Neuronal stem cell (in vitro differentiated cells): ENCODE data around the gene VAMP8.
A peak's percentile ranks its signal among the peaks of the same experiment; 100 is the strongest.

ENCODE experiments used
- DNase-seq: peaks from one replicate; pipeline ENCODE4 v3.0.0-alpha.2; 2013; ENCODE audit warnings: low spot score
- H2AFZ ChIP-seq: one replicate; pipeline ENCODE4 v1.6.1; 2013; ENCODE audit warnings: mild to moderate bottlenecking, low read length, inconsistent platforms
- H2AK5ac ChIP-seq: 2 replicates; pipeline ENCODE4 v1.6.1; 2013; ENCODE audit warnings: low read depth, mild to moderate bottlenecking, inconsistent platforms, low read length, moderate library complexity, mixed read lengths
- H2BK120ac ChIP-seq: 2 replicates; pipeline ENCODE4 v1.6.1; 2013; ENCODE audit warnings: low read depth, mild to moderate bottlenecking, inconsistent platforms, low read length, moderate library complexity, mixed read lengths
- H2BK12ac ChIP-seq: one replicate; pipeline ENCODE4 v1.6.1; 2013; ENCODE audit warnings: low read length, inconsistent platforms
- H2BK15ac ChIP-seq: 2 replicates; pipeline ENCODE4 v1.6.1; 2013; ENCODE audit warnings: mild to moderate bottlenecking, low read length, inconsistent platforms, mixed read lengths
- H2BK5ac ChIP-seq: one replicate; pipeline ENCODE4 v1.6.1; 2013; ENCODE audit warnings: inconsistent platforms, mild to moderate bottlenecking, low read length, moderate library complexity
- H3K14ac ChIP-seq: one replicate; pipeline ENCODE4 v1.6.1; 2013; ENCODE audit warnings: low read length, inconsistent platforms
- H3K18ac ChIP-seq: 2 replicates; pipeline ENCODE4 v1.6.1; 2013; ENCODE audit warnings: low read length, inconsistent platforms
- H3K23ac ChIP-seq: 2 replicates; pipeline ENCODE4 v1.6.1; 2013; ENCODE audit warnings: low read depth, mild to moderate bottlenecking, mixed read lengths, low read length, inconsistent platforms; ENCODE audit not compliant: poor library complexity
- H3K27ac ChIP-seq: replicated peaks from 3 replicates; pipeline ENCODE4 v1.5.1; 2013; ENCODE audit warnings: low read length, inconsistent platforms
- H3K27me3 ChIP-seq, 3 experiments: 2 replicates each; pipeline ENCODE4 v1.6.1; 2013; ENCODE audit warnings: low read length in 3 of 3, mild to moderate bottlenecking in 2 of 3, inconsistent platforms in 1 of 3, low read depth in 1 of 3, mixed read lengths in 1 of 3, moderate library complexity in 1 of 3; ENCODE audit not compliant: control insufficient read depth in 3 of 3, insufficient read depth in 3 of 3
- H3K36me3 ChIP-seq, 2 donors: replicated peaks in 1 of 2; 2 replicates each; pipeline ENCODE4 v1.6.1; 2013; ENCODE audit warnings: low read length in 2 of 2; ENCODE audit not compliant: control insufficient read depth in 2 of 2, insufficient read depth in 2 of 2
- H3K4ac ChIP-seq: 2 replicates; pipeline ENCODE4 v1.6.1; 2013; ENCODE audit warnings: inconsistent platforms, mild to moderate bottlenecking, low read length, moderate library complexity
- H3K4me1 ChIP-seq, 2 donors: 1 replicate in 1 of 2; 2 replicates in 1 of 2; pipeline ENCODE4 v1.6.1; 2013; ENCODE audit warnings: low read length in 2 of 2, low read depth in 1 of 2; ENCODE audit not compliant: control insufficient read depth in 2 of 2, insufficient read depth in 1 of 2
- H3K4me2 ChIP-seq: one replicate; pipeline ENCODE4 v1.6.1; 2013; ENCODE audit warnings: mild to moderate bottlenecking, low read length, inconsistent platforms; ENCODE audit not compliant: insufficient read depth, poor library complexity, severe bottlenecking
- H3K4me3 ChIP-seq, 2 donors: 2 replicates each; pipeline ENCODE4 v1.5.1; 2013; ENCODE audit warnings: low read length in 2 of 2, mild to moderate bottlenecking in 2 of 2, inconsistent platforms in 1 of 2, moderate library complexity in 1 of 2
- H3K79me1 ChIP-seq: one replicate; pipeline ENCODE4 v1.6.1; 2013; ENCODE audit warnings: low read depth, mild to moderate bottlenecking, inconsistent platforms, low read length, moderate library complexity
- H3K9ac ChIP-seq: one replicate; pipeline ENCODE4 v1.6.1; 2013; ENCODE audit warnings: mild to moderate bottlenecking, low read depth, low read length, inconsistent platforms; ENCODE audit not compliant: poor library complexity
- H3K9me3 ChIP-seq, 2 donors: replicated peaks in 1 of 2; 2 replicates each; pipeline versions ENCODE3 to v1.6.1; 2013; ENCODE audit warnings: low read length in 2 of 2, mild to moderate bottlenecking in 2 of 2, inconsistent platforms in 1 of 2, low read depth in 1 of 2, mixed read lengths in 1 of 2, moderate library complexity in 1 of 2; ENCODE audit not compliant: control insufficient read depth in 2 of 2, insufficient read depth in 1 of 2
- H4K8ac ChIP-seq: one replicate; pipeline ENCODE4 v1.6.1; 2013; ENCODE audit warnings: low read depth, mild to moderate bottlenecking, inconsistent platforms, low read length, moderate library complexity
- H4K91ac ChIP-seq: one replicate; pipeline ENCODE4 v1.6.1; 2013; ENCODE audit warnings: low read length, low read depth, mild to moderate bottlenecking, inconsistent platforms; ENCODE audit not compliant: poor library complexity
- WGBS, 2 donors: extraction: QIAGEN DNeasy Blood & Tissue Kit; methylation state at CpG; one replicate each; pipeline ENCODE4 v1.1.7; 2013; ENCODE audit warnings: missing lambda C conversion rate in 2 of 2, mixed read lengths in 1 of 2; ENCODE audit not compliant: insufficient read length in 2 of 2, insufficient replicate concordance in 1 of 2; ENCODE audit errors: extremely low coverage in 2 of 2; 5-methylcytosine and 5-hydroxymethylcytosine counted together

VAMP8 gene

DNA sequence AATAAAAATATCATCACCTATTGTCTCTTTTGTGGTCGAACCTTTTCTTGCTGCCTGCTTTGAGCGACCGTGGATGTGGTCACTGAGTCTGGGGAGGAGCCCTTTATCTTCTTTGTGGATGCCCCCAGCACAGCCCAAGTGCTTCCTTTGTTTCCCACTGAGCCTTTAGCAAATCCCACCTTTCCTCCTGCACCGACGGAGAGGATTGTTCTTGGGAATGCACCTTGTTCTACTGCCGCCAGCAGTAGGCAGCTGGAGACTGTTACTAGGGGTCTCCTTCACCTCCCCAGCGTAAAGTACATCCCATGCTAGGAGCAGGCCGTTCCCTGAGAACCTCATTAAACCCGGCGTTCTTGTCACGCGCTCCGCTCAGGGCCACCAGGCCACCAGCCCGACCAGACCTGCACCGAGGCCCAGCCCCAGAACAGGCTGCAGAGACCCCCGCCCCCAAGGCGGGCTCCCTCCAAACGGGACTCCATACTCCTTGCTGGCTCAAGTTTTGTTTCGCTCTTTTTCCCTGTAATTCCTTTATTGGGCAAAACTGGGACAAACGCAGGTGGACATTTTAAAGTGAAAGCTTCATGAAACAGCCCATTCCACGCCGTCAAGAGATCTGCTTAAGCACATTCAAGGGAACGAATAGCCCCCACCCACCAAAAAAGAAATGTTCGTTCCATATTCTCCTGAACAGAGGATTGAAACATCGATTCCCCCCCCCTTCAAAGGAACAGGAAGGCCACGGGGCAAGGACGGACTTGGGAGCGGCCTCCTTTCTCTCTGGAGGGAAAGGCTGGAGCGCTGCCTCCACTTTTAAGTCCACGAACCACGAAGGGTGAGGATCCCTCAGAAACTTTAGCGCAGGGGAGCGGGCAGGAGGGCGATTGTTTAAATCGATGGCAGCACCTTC lies 39.5 kb upstream of the VAMP8 start:
- Histone ChIP-seq H3K9ac (peak overlapping the region; percentile 80), H3K36me3 (peaks cover 15 to 34% of the 10 kb centered on the region in 2 donors), H3K4me2 (peak overlapping the region; percentile 97), H4K91ac (peak overlapping the region; percentile 95), H3K27me3 (no peaks in the 10 kb centered on the region), H3K18ac (peak overlapping the region; percentile 99), H3K23ac (peak overlapping the region; percentile 100), H2BK15ac (peak overlapping the region; percentile 93), H3K4me3 (peak overlapping the region; percentile 86 to 98), H3K4ac (peak overlapping the region; percentile 69), H3K4me1 (peaks cover 10 to 17% of the 10 kb centered on the region in 2 donors), H2BK12ac (peak overlapping the region; percentile 82), H3K9me3 (no peaks in the 10 kb centered on the region), H4K8ac (no peak overlapping the region), H2AFZ (peak overlapping the region; percentile 98), H3K14ac (peak overlapping the region; percentile 84), H3K79me1 (peaks cover 2% of the 10 kb centered on the region), H2BK120ac (peak overlapping the region; percentile 98), H2BK5ac (peak overlapping the region; percentile 99), H3K27ac (peak overlapping the region; percentile 100), H2AK5ac (peak overlapping the region; percentile 64)
- WGBS, 2 donors = no CpG with 5 or more reads among the region's 35 CpGs
- peak; percentile 51 for DNase-seq

DNA sequence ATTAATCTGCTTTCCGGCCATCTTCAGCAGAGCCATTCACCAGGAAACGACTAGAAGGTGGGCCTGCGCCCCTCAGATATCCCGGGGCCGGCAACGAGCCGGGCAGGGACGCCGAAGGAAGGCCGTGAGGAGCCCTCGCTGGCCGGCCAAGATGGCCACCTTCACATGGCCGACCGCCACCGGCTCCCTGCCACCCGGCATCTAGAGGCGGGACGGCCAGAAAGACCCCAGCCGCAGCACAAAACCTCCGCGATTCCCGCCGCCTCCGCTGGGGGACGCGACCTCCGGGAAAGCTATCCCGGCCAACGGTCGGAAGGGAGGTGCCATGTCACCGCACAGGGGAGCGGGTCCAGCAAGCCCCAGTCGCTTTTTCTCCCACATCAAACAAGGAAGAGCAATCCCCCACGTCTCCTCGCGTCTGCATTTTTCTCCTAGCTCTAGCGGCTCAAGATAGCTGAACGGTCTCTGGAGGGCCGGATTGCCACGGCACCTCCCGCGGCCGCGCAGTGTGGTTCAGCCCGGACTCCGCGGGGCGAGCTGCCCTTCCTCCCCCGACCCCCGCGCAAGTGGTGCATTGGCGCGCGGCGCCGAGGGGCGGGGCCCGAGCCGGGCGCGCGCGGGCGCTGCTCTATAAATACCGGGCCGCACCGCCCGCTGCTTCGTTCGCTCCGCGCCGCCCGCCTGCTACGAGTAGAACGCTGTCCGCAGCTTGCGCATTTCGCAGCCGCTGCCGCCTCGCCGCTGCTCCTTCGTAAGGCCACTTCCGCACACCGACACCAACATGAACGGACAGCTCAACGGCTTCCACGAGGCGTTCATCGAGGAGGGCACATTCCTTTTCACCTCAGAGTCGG lies 38.7 kb upstream of the VAMP8 start, which contains the start of gene MAT2A:
Gene MAT2A, plus strand, starts transcription at position 662 of the 854 bp plus-strand sequence. Its CDS starts 120 bp downstream, at position 782.
- Histone ChIP-seq H2BK120ac (peak within 1 kb of the TSS; percentile 98), H2BK15ac (peak within 1 kb of the TSS; percentile 93), H4K8ac (peak within 1 kb of the TSS; percentile 58), H3K14ac (peak within 1 kb of the TSS; percentile 92), H2BK5ac (peak within 1 kb of the TSS; percentile 99), H2BK12ac (peak within 1 kb of the TSS; percentile 82), H3K9me3 (no peaks in the 10 kb centered on the region), H3K27ac (peak within 1 kb of the TSS; percentile 100), H3K4me2 (peak within 1 kb of the TSS; percentile 97), H3K9ac (peak within 1 kb of the TSS; percentile 100), H2AK5ac (peak within 1 kb of the TSS; percentile 99), H3K4me1 (peaks cover 10 to 17% of the 10 kb centered on the region in 2 donors), H3K23ac (peak within 1 kb of the TSS; percentile 100), H3K36me3 (peaks cover 19 to 42% of the 10 kb centered on the region in 2 donors), H3K27me3 (no peaks in the 10 kb centered on the region), H3K4me3 (peak within 1 kb of the TSS; percentile 98 to 99), H4K91ac (peak within 1 kb of the TSS; percentile 95), H2AFZ (peak within 1 kb of the TSS; percentile 98), H3K18ac (peak within 1 kb of the TSS; percentile 100), H3K4ac (peak within 1 kb of the TSS; percentile 99), H3K79me1 (peaks cover 2% of the 10 kb centered on the region)
- DNase-seq = peak; percentile 94
- WGBS, 2 donors = no CpG with 5 or more reads among the region's 92 CpGs

DNA sequence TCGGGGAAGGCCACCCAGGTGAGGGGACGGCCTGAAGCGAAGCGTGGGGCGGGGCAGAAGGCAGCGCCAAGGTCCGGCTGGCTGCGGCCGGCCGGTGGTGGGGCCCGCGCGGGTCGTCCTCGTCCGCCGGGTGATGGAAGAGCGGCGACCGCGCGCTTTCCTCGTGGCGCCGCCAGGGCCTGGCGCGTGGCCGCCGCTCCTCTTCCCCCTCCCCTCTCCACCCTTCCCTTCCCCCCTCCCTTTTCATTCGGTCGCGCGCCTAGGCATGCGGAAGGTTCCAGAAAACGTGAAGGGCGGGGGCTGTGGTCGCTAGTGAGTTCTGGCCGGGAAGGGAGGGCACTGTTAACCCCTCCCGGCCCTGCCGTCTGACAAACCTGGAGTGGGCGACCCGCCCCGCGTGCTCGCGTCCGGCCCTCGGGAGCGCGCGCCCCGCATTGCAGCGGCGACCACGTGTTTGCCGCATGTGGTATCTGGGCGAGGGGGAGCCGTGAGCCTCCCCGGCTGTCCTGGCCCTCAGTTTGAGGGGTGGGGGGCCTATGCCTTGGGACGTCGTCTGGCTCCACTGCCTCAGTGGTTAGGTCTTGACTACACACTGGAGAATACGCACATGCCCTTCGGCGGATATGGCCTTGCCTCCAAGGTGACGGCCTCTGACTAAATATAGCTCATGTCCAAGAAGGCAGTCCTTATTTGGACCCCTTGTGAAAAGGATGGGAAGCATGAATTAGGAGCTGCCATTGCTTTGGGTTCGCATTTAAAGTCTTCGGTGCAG lies 37.8 kb upstream of the VAMP8 start:
- H3K27me3 ChIP-seq = no peaks in the 10 kb centered on the region
- H3K14ac ChIP-seq = peak overlapping the region; percentile 92
- no CpG with 5 or more reads among the region's 67 CpGs for WGBS, 2 donors
- peak overlapping the region; percentile 98 for H2AFZ ChIP-seq
- peak overlapping the region; percentile 98 to 99 for H3K4me3 ChIP-seq
- peak overlapping the region; percentile 99 for H2AK5ac ChIP-seq
- peak overlapping the region; percentile 63 for H3K4me2 ChIP-seq
- H3K4me1 ChIP-seq = peaks cover 10 to 17% of the 10 kb centered on the region in 2 donors
- H3K36me3 ChIP-seq = peaks cover 24 to 51% of the 10 kb centered on the region in 2 donors
- H3K27ac ChIP-seq = peak overlapping the region; percentile 64
- H3K9ac ChIP-seq = peak overlapping the region; percentile 100
- no peaks in the 10 kb centered on the region for H3K9me3 ChIP-seq
- peak overlapping the region; percentile 84 for H2BK15ac ChIP-seq
- H3K18ac ChIP-seq = peak overlapping the region; percentile 95
- peak overlapping the region; percentile 99 for H3K4ac ChIP-seq
- peak overlapping the region; percentile 58 for H4K8ac ChIP-seq
- peak; percentile 58 for DNase-seq
- peak overlapping the region; percentile 93 for H4K91ac ChIP-seq
- peak overlapping the region; percentile 46 for H2BK12ac ChIP-seq
- peak overlapping the region; percentile 99 for H2BK5ac ChIP-seq
- peak overlapping the region; percentile 100 for H3K23ac ChIP-seq
- peak overlapping the region; percentile 98 for H2BK120ac ChIP-seq
- peaks cover 2% of the 10 kb centered on the region for H3K79me1 ChIP-seq
